Measurements from ENCODE around the gene CEP295NL.

DNA sequence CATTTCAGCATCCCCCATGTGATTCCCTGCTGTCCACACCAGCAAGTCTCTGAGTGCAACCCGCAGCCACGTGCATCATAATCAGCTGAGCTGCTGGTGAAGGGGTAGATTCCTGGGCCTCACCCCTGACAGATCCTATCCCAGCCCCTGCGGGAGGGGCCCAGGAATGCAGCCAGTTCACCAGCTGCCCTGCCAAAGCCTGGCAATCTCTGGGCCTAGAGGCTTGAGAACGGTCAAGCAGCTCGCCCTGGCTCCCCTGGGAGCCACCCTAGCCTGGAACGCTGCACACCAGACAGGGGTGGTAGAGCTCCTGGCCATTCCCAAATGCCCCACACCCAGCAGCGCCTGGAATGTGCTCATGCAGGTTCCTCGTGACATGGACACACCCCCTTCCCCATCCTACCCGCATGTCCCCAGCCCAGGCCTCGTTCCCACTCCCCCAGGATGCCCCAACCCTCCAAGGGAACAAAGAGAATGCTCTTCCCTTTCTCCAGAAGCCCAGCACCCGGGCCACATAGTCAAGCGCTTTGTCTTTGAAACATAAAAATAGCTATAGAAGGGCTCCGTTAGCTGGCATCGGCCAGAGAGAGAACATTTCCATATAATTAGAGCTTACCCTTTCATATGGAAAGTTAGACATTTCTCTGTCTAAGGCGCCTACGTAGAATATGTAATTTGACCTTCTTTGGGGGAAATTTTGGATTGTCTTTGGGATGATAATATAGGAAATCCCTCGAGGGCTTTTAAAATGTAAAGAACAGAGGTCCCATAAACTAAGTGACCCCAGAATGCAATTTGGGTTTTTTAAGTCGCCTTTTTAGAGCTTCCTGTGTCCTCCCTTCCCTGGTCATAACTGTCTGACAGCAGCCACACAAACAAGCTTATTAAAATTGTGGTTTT lies 3.4 kb downstream of the CEP295NL start:
- TF ChIP-seq, protein P1, sequence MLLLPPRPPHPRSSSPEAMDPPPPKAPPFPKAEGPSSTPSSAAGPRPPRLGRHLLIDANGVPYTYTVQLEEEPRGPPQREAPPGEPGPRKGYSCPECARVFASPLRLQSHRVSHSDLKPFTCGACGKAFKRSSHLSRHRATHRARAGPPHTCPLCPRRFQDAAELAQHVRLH (CRISPR knock-in tag; IDR thresholded peaks at IDR 0.05; ENCODE audit: borderline replicate concordance, low read depth): no peak
- no peak for TF ChIP-seq KAT7 (CRISPR knock-in tag; IDR thresholded peaks at IDR 0.05; ENCODE audit: borderline replicate concordance)
- TF ChIP-seq, protein P2, sequence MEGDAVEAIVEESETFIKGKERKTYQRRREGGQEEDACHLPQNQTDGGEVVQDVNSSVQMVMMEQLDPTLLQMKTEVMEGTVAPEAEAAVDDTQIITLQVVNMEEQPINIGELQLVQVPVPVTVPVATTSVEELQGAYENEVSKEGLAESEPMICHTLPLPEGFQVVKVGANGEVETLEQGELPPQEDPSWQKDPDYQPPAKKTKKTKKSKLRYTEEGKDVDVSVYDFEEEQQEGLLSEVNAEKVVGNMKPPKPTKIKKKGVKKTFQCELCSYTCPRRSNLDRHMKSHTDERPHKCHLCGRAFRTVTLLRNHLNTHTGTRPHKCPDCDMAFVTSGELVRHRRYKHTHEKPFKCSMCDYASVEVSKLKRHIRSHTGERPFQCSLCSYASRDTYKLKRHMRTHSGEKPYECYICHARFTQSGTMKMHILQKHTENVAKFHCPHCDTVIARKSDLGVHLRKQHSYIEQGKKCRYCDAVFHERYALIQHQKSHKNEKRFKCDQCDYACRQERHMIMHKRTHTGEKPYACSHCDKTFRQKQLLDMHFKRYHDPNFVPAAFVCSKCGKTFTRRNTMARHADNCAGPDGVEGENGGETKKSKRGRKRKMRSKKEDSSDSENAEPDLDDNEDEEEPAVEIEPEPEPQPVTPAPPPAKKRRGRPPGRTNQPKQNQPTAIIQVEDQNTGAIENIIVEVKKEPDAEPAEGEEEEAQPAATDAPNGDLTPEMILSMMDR (CRISPR knock-in tag; IDR thresholded peaks at IDR 0.05): no peak

All from HepG2 (cell line).